Nephron progenitor cell (in vitro differentiated cells): Measurements from ENCODE around the gene MTERF4.

ENCODE experiments used
- DNase-seq: peaks from one replicate; pipeline ENCODE4 v3.0.0; 2021
- H3K27ac Mint-ChIP-seq: 2 replicates; pipeline ENCODE4 v1.8.0; 2021; ENCODE audit warnings: mild to moderate bottlenecking, moderate library complexity, mixed read lengths
- H3K27me3 Mint-ChIP-seq: 2 replicates; pipeline ENCODE4 v1.8.0; 2021; ENCODE audit warnings: mild to moderate bottlenecking, low read depth, mixed read lengths; ENCODE audit not compliant: poor library complexity
- H3K36me3 Mint-ChIP-seq: 2 replicates; pipeline ENCODE4 v1.8.0; 2021; ENCODE audit warnings: low read depth, mixed read lengths
- H3K4me1 Mint-ChIP-seq: 2 replicates; pipeline ENCODE4 v1.8.0; 2021; ENCODE audit warnings: mixed read lengths
- H3K4me3 Mint-ChIP-seq: 2 replicates; pipeline ENCODE4 v1.8.0; 2021; ENCODE audit warnings: mild to moderate bottlenecking, moderate library complexity, mixed read lengths
- H3K9me3 Mint-ChIP-seq: 2 replicates; pipeline ENCODE4 v1.8.0; 2021; ENCODE audit warnings: mild to moderate bottlenecking, moderate library complexity, mixed read lengths
- CTCF ChIP-seq: fragments of 200-600 bp; sonication (generic); IDR thresholded peaks from 2 replicates; pipeline ENCODE4 v1.5.0; 2021; ENCODE audit warnings: antibody characterized with exemption

Gene MTERF4

DNA sequence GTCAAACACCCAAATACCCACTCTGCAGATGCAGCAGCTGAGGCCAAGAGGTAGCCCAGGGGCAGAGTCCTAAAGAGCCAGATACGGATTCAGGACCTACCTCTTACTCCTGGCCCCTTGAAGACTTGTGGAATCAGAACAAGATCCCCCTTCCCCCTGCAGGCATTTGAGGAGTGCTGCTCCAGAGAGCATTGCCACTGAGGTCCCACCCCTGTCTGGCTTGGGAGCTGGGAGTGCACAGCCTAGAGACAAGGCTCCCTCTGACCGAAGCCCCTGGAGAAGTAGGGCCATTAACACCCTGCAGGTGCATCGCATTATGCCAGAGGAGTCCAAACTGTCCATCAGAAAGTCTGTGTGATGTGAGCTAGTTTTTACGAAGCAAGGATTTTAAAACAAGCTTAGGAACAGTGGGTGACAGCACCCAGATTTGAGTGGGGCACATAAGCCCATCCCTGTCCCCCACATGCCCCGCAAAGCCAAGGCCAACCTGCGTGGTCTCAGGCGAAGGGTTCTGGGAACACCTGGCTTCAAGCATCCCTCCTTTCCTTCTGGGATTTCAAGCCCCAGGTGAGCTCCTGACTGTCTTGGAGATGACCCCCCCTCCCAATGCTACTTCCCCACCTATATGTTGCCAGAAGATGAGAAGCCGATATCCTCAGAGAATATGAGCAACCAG is 48.4 kb downstream of the MTERF4 start:
- no peak for TF ChIP-seq CTCF
- DNase-seq, result no peak
- H3K4me3 Mint-ChIP-seq, result no peak overlapping the region
- H3K9me3 Mint-ChIP-seq, result no peaks in the 10 kb centered on the region
- H3K27me3 Mint-ChIP-seq, result peaks cover 66% of the 10 kb centered on the region
- H3K4me1 Mint-ChIP-seq, result no peaks in the 10 kb centered on the region
- H3K36me3 Mint-ChIP-seq, result no peaks in the 10 kb centered on the region
- no peak overlapping the region for H3K27ac Mint-ChIP-seq

DNA sequence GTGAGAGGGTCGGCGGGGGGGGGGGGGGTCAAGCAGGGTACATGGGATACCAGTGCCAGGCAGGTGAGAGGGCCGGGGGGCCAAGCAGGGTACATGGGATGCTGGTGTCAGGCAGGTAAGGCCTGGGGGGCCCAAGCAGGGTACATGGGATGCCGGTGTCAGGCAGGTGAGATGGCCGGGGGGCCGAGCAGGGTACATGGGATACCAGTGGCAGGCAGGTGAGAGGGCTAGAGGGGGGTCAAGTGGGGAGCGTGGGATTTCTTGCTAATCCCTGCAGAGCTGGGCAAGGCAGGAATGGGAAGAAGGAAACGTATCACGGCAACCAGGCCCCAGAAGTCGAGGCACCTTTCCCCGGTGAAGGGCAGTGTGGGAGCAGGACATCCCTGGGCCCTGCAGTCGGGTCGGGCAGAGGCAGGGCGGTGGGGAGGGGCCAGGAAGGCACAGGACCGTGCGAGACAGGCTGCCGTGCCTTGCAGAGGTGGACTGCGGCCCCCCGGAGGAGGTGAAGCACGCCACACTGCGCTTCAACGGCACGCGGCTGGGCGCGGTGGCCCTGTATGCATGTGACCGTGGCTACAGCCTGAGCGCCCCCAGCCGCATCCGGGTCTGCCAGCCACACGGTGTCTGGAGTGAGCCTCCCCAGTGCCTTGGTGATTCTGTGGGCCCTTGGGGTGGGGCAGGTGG is 49.3 kb downstream of the MTERF4 start:
- DNase-seq, result no peak
- TF ChIP-seq CTCF, result no peak
- H3K27ac Mint-ChIP-seq, result no peak overlapping the region
- H3K9me3 Mint-ChIP-seq, result no peaks in the 10 kb centered on the region
- H3K4me1 Mint-ChIP-seq, result no peaks in the 10 kb centered on the region
- no peaks in the 10 kb centered on the region for H3K36me3 Mint-ChIP-seq
- no peak overlapping the region for H3K4me3 Mint-ChIP-seq
- peaks cover 70% of the 10 kb centered on the region for H3K27me3 Mint-ChIP-seq

- no peak for TF ChIP-seq CTCF
- Mint-ChIP-seq H3K36me3 (no peaks in the 10 kb centered on the region), H3K9me3 (no peaks in the 10 kb centered on the region), H3K27me3 (peaks cover 73% of the 10 kb centered on the region), H3K4me3 (no peak overlapping the region), H3K27ac (no peak overlapping the region), H3K4me1 (no peaks in the 10 kb centered on the region)
- DNase-seq, result no peak
Observed at GRCh38 chr2:241051578-241052487, 50.3 kb downstream of the MTERF4 start.

- no peak overlapping the region for H3K27ac Mint-ChIP-seq
- H3K27me3 Mint-ChIP-seq, result peaks cover 75% of the 10 kb centered on the region
- H3K4me3 Mint-ChIP-seq, result no peak overlapping the region
- H3K9me3 Mint-ChIP-seq, result peaks cover 7% of the 10 kb centered on the region
- H3K4me1 Mint-ChIP-seq, result no peaks in the 10 kb centered on the region
- no peak for TF ChIP-seq CTCF
- DNase-seq, result no peak
- H3K36me3 Mint-ChIP-seq, result no peaks in the 10 kb centered on the region
Observed at GRCh38 chr2:241050624-241051577, 51.2 kb downstream of the MTERF4 start.
